HCEC 1CT (cell line): ENCODE data around the gene CCSER1.

Experiments used
- DNase-seq: peaks from one replicate; pipeline ENCODE4 v3.0.0-alpha.2; 2017

Gene CCSER1

DNA sequence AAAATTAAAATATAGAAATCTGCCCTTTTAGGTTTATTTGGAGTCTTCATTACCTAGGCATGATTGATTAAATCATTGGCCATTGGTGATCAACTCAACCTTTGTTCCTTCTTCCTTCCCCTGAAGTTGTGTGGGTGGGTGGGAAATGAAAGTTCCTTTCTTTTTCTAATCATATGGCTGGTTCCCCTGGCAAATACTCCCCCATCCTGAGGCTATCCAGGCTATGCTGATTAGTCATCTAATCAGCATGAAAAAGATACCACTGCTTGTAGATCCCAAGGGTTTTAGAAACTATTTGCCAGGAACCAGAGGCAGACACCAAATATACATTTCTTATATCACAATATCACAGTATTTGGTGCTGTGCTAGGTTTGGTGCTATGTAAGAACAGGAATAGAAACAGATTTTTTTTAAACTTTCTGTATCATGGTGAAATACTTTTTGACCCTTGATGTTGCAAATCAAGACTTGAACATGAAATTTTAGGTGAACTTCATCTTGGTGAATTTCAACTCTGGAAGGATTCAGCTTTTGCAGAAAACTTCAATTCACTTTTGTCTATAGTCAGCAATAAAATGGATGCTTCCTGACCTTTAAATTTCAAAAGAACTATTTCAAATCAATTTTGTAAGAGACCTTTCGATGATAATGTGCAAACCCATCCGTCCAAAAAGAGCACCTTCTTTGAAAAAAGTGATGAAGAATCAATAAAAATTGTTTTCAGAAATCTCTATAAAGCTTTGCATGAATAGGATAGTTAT lies 71.1 kb downstream of the CCSER1 start:
- no peak for DNase-seq

GRCh38 chr4:90207887-90208454 lies 80.8 kb downstream of the CCSER1 start:
- no peak for DNase-seq

DNA sequence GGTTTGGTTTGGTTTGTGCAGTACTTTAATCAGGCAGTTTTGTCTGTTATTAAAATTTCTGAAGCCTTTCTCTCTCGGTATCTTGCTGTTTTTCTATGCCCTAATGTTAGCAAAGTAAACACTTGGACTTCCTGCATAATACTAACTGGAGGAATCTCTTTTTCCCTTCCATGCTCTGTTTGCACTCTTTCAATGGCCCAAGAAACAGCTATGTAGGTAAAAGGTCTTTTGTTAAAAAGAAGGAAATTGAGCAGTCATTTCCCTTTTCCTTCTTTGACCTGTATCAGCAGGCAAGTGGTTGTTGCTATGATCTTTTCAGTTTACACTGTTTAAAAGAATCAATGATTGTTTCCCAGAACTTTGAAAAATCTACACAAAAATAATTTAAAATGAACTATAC lies 82.7 kb downstream of the CCSER1 start:
- no peak for DNase-seq

GRCh38 chr4:90211174-90211573 lies 84.0 kb downstream of the CCSER1 start:
- DNase-seq, result no peak

- DNase-seq, result no peak
These were observed 88.1 kb downstream of the CCSER1 start for GRCh38 chr4:90215286-90215685.

DNA sequence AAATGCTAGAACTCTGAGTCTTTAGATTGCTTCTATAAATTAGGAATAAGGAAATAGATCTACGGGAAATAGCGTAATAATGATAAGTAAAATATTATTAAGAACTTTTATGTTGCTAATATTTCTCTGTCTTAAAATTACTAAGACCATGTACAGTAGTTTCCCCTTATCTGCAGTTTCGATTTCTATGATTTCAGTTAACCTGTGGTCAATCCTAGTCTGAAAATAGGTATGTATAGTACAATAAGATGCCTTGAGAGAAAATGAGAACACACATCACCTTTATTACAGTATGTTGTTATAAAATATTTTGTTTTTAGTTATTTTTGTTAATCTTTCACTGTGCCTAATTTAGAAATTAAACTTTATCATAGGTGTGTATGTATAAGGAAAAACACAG lies 92.6 kb downstream of the CCSER1 start:
- DNase-seq, result no peak

DNA sequence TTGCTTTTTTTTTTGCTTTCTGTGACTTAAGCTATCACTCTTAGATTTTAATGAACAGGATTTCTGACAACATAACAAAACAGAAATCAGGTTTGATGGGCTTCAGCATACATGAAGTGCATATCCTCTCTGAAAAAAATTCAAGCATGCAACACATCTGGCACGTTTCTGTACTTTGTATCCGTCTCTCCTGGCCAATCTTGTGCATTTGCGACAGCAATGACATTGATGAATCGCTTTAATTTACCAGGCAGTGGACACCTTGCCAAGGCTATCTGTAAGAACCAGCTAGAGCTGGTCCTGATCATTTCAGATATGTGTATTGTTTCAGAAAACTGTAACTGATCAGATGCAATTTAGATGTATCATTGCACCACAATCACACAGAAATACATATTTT lies 93.3 kb downstream of the CCSER1 start:
- DNase-seq, result no peak

DNA sequence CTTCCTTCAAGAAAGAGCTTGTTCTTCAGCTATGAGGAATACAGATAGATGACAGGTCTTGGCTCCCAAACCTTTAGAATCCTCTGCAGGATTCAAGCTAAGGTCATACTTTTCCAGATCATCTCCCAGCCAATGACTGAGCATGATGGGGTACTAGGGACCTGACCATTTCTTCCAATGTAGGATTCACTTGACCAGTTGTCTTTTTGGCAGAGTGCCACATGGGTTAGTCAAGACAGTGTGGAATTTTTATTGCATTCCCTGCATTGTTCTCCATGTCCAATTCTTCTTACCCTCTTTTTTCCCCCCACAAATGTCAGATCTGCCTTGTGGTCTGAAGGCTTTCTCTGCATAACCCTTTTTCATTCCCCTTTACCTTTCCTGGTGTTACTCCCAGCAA lies 99.5 kb downstream of the CCSER1 start:
- no peak for DNase-seq

DNA sequence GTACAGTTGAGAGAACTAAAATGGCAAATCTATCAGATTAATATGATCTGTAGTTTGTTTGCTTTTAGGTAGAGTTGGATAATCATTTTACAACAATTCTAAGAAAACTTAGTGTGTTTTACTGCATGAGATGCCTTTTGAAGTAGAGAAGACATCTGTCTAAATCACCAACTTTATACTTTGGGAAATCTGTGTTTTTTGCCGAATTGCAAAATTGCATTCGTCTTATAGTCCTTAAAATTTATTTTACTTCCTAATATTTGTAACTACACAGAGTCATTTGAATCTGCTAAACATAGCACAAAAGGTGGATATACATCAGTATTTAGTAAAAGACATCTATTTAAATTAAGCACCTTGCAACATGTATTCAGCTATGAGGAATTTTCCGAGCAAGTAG lies 100.0 kb downstream of the CCSER1 start:
- no peak for DNase-seq

- no peak for DNase-seq
These were observed 107.8 kb downstream of the CCSER1 start for GRCh38 chr4:90234916-90235547.

DNA sequence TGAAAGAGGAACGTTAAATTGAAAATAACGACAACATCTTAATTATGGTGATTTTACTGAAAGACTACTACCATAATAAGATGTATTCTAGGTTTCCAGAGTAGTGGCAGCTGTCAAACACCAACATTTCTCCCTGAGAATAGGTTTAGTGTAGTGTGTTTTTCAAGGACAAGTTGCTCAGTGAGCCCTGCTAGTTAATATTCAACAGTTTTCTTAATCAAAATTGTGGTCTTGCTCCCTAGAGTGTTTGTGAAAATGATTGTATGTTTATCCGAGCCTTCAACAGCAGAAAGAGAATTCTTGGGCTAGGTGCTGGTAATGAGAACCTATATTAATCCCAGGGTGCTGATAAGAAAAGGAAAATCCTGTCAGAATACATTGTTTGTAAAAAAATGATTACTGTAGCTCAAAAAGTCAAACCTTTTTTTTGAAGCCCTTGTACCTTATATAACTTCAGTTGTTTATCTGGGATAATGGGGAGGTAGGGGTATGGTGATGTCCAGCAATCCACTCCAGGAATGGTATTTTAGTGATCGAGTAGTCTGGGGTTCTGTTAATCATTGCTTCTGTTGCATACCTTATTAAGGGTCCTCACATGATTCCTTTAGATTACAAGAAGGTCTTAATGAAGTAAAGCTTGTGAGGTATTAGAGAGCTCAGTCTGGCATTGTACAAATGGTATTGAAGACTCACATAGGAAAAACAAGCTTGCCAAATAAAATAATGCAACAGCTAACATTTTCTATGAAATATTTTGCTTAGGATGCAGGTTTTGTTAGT lies 110.7 kb downstream of the CCSER1 start:
- DNase-seq, result no peak

DNA sequence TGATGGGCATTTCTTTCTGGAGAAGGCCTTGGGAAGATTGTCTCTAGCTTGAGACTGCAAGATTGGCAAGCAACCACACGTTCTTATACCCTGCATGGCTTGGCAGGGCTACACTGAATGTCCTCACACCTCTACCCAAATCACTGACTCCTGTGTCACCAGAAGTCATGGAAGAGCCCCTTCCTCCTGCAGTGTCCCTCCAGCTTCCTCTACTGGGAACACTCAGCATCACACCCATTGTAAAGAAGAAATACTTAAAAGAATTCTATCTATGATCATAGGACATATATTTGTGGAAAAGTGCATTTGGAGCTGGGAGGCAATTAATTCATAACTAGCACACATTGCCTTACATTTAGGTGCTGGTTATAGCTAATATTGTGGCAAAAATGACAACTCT lies 113.1 kb downstream of the CCSER1 start:
- no peak for DNase-seq

- no peak for DNase-seq
These were observed 113.8 kb downstream of the CCSER1 start for GRCh38 chr4:90241008-90241407.

GRCh38 chr4:90245837-90246236 lies 118.6 kb downstream of the CCSER1 start:
- no peak for DNase-seq

GRCh38 chr4:90246816-90247215 lies 119.6 kb downstream of the CCSER1 start:
- DNase-seq, result no peak

DNA sequence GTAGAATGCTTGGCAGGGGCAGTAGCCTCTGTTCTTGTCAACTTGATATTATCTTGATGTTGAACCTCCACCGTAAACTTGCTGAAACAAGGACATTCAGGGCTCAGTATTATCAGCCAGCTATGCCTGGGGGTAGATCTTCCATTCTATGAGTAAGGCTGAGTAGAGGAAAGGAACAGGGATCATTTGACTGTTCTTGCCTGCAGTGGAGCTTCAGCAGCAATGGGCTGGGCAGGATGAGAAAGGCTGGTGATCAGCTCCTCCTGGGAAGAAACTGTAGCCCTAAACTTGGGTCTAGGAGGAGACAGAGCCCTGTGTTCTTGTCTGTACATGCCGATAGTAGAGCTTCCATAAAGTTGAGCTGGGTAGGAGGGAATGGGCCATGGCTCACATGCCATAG lies 127.2 kb downstream of the CCSER1 start:
- no peak for DNase-seq

DNA sequence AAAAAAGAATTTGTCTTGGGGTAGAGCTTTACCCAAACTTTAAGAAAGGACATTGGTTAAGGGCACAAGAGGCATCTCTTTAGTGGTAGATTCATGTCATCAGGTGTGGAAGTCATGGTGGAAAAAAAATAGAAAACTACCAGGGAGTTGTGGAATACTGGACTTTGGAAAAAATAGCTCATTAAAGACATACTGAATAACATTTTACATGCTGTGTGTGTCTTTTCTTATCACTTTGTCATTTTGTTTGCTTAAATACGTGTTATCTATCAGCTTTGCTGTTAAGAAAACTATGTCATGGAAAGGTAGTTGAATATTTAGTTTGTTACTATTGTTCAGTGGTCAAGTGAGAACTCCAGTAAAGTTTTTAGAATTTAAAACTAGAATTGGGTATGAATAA lies 147.0 kb downstream of the CCSER1 start:
- DNase-seq, result no peak

- no peak for DNase-seq
These were observed 153.8 kb downstream of the CCSER1 start for GRCh38 chr4:90280954-90281353.

- DNase-seq, result no peak
These were observed 154.6 kb downstream of the CCSER1 start for GRCh38 chr4:90281541-90282355.

DNA sequence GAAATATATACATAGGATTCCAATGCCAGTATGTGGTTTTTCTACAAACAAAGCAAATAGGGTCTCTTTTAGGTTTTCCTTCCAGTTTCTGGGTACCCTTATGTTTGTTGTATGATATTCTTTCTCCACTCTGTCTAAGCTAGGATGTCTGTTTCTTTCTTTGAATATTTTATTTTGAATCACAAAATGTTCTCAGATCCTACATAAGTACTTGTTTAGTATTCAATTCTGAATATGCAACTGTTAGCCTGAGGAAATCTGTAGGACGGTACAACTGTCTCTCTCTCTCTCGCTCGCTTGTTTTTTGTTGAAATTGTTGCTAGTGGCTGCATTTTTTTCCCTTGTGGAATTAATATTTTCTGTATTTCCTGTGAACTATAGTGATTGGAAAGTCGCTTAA lies 163.2 kb downstream of the CCSER1 start:
- DNase-seq, result no peak

- no peak for DNase-seq
These were observed 165.2 kb downstream of the CCSER1 start for GRCh38 chr4:90292438-90292837.

DNA sequence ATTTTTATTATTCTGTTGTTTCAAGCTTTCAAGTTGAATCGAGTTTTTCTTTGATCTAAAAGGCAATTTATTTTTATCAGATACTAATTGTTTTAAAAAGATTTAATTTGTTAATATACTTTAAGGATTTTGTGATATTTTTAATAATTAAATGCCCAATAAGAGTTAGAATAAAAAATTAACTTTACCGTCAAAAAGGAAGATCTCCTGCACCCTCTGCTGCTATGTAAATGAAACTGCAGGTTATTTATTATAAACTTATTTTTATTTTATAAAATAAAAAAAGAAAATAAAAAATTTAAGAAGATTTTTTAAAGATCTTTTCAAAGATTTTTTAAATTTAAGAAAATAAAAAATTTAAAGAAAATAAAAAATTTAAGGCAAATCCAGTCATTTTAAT lies 166.1 kb downstream of the CCSER1 start:
- no peak for DNase-seq

- no peak for DNase-seq
These were observed 172.2 kb downstream of the CCSER1 start for GRCh38 chr4:90299373-90299772.
